ENCODE results near the gene DSP. TPM values are rescaled to one million over a fixed set of nuclear protein-coding genes. Genes with fewer than 3 reads are reported as not detected.

DSP gene
- total and polyA plus RNA-seq, 9 donors = 1.4 to 58.5 (median 3.4) TPM

Other genes with a start within 250 kb of the DSP start
- 75.9 TPM for gene SSR1, start 228.5 kb upstream of the DSP start, total RNA-seq
- 100 to 1,000 TPM in 1 of 8 donors, 10 to 100 TPM in 7; 62.7 to 110 (median 74.2) TPM for gene SSR1, start 228.5 kb upstream of the DSP start, polyA plus RNA-seq (ENCODE audit: insufficient read depth in 1 of 8, insufficient read length in 8 of 8, low replicate concordance in 1 of 8)
- 0.04 TPM for gene CAGE1, start 151.9 kb upstream of the DSP start, total RNA-seq
- under 1 TPM in 3 of 8 donors, not detected in 5; 0.08 to 0.13 (median 0.08) TPM for gene CAGE1, start 151.9 kb upstream of the DSP start, polyA plus RNA-seq (ENCODE audit: insufficient read depth in 1 of 8, insufficient read length in 8 of 8, low replicate concordance in 1 of 8)
- 18.3 TPM for gene RIOK1, start 151.9 kb upstream of the DSP start, total RNA-seq
- gene RIOK1, start 151.9 kb upstream of the DSP start, polyA plus RNA-seq (ENCODE audit: insufficient read depth in 1 of 8, insufficient read length in 8 of 8, low replicate concordance in 1 of 8) = 10 to 100 TPM; 20.5 to 33.4 (median 24.8) TPM
- gene SNRNP48, start 48.5 kb downstream of the DSP start, total RNA-seq = 11.8 TPM
- 10 to 100 TPM; 11.4 to 15.9 (median 12.9) TPM for gene SNRNP48, start 48.5 kb downstream of the DSP start, polyA plus RNA-seq (ENCODE audit: insufficient read depth in 1 of 8, insufficient read length in 8 of 8, low replicate concordance in 1 of 8)
- 1.3 TPM for gene BMP6, start 184.4 kb downstream of the DSP start, total RNA-seq
- 1 to 10 TPM in 6 of 8 donors, under 1 TPM in 2; 0.51 to 2.4 (median 1.4) TPM for gene BMP6, start 184.4 kb downstream of the DSP start, polyA plus RNA-seq (ENCODE audit: insufficient read depth in 1 of 8, insufficient read length in 8 of 8, low replicate concordance in 1 of 8)

Data from muscle of leg (tissue), 9 donors.